Left renal cortex interstitium (tissue), 4 donors: ENCODE data around the gene CLEC16A. TPM values are rescaled to one million over a fixed set of nuclear protein-coding genes. Genes with fewer than 3 reads are reported as not detected.
"Not testable (repeated sequence)": the region's sequence is repeated elsewhere in the genome, so short reads cannot be mapped to it uniquely, and the experiment has no call there.

ENCODE experiments used
- DNase-seq, 4 donors: peaks; one replicate each; pipeline ENCODE4 v3.0.0-alpha.2; 2013; ENCODE audit warnings: low read depth in 4 of 4, low spot score in 2 of 4, missing footprints in 1 of 4
- polyA plus RNA-seq, 4 donors: library from polyadenylated mRNA; unstranded; fragments of 120-200 nt; gene quantifications; one replicate each; pipeline ENCODE4 v1.2.1, GENCODE V29; 2013; ENCODE audit not compliant: insufficient read length in 4 of 4

CLEC16A gene
- polyA plus RNA-seq, 4 donors = 21.0 to 32.1 (median 24.5) TPM

DNA sequence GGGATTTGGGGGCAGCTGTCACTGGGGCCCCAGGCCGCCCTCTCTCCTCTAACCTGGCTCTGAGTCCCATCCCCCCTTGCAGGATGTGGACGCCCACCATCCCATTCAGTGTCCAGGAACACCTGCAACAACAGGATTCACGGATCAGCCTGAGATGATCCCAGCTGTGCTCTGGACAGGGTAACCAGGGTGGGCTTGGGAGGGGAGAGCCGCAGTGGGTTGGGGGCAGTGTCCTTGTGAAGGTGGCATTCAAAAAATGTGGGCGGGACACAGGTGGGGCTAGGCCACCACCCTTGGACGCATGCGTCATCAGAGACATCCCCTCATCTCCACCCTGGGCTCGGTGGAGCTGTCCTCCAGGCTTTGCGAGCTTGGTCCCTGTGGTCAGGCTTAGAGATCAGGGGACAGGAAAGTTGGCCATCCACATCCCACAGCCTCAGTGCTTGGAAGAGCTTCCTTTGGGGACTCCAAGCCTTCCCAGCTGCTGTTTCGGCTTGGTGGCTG is 21.2 kb upstream of the CLEC16A start:
- no peak for DNase-seq

DNA sequence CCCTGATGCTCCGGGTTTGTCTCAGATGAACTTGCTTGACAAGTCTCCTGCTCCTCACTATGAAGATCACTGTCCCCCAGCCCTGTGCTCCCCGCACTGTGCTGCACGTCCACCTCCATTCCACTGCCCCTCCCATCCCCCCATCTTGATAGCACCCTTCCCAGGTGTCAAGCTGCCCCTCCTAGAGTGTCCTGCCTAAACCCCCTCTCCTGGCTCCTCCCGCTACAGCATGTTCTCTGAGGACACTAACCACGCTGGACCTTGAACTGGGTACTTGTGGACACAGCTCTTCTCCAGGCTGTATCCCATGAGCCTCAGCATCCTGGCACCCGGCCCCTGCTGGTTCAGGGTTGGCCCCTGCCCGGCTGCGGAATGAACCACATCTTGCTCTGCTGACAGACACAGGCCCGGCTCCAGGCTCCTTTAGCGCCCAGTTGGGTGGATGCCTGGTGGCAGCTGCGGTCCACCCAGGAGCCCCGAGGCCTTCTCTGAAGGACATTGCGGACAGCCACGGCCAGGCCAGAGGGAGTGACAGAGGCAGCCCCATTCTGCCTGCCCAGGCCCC is 20.6 kb upstream of the CLEC16A start:
- no peak for DNase-seq

GRCh38 chr16:10925285-10925684 is 19.1 kb upstream of the CLEC16A start:
- not testable (repeated sequence) for DNase-seq

DNA sequence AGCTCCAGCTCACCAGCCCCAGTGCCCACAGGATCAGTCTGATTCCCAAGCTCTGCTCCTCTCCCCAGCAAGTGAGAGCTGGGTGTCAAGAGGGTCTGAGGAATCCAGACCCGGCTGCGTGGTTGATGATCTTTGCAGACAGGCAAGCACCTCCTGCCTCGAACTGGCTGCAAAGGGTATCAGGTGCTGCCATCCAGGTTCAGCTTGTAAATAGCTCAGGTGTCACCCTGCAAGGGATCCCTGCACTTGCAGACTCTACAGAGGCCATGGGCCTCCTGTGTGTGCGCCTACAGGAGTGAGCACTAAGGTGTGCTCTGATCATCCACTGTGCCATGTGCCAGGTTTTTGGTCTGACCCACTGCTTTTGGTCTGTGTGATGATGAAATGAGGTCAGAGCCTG is 18.3 kb upstream of the CLEC16A start:
- DNase-seq = no peak

- no peak for DNase-seq
These were observed 17.5 kb upstream of the CLEC16A start for GRCh38 chr16:10926867-10927266.

GRCh38 chr16:10927497-10928112 is 16.8 kb upstream of the CLEC16A start:
- no peak for DNase-seq

DNA sequence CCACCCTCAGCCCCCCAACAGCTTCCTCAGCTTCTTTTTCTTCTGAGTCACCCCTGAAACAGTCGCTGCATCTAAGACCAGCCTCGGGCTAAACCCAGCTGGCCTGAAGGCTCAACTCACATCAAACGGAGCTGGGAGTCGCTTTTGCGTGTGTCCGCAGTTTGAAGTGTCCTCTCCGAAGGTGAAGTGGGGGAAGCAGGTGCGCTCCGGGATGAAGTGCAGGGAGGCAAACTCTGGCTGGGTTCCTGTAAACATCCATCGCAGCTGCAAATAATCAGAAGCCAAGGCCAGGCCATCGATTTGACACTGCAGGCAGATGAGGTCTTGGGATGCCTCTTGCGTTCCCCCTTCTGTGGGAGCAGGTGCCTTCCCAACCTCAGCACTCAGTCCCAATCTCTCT is 15.3 kb upstream of the CLEC16A start:
- not testable (repeated sequence) for DNase-seq

DNA sequence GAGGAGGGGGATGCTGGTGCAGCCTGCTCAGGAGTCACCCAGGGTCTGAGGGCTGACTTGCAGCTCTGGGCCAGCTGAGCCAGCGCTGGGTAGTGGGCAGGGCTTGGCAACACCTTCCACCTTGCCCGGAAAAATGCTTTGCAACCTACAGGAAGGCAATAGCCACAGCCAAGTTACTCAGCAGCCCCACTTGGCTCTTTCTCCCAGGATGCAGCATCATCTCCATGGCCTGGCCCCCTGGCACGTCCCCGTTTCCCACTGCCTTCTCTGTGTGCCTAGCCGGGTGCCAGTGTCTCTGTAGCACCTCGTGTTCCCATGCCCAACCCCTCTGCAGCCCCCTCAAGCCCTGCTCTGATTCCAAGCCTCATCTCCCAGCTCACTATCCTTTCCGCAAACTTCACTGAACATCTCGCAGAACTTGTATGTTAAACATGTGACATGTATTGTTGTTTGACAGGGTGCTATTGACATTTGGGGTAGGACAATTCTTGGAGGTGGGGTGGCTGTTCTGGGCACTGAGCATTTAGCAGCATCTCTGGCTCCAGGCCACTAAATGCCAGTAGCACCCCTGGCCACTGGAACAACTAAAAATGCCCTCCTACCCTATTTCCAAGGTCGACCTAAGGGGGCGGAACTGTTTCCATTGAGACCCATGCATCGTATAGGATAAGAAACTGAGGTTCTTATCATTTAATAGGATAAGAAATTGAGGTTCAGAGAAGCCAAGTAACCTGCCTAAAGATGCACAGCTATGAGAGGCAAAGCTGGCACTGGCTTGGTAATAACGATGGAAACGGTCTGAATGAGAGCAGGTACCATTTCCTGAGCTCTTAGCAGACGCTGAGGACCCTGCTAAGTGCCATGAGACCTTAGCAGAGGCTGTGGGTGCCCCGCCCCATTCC is 14.3 kb upstream of the CLEC16A start:
- no peak for DNase-seq

- DNase-seq = no peak
These were observed 13.6 kb upstream of the CLEC16A start for GRCh38 chr16:10930755-10931093.

- no peak for DNase-seq
These were observed 13.2 kb upstream of the CLEC16A start for GRCh38 chr16:10931134-10931533.

- no peak for DNase-seq
These were observed 12.3 kb upstream of the CLEC16A start for GRCh38 chr16:10931977-10932632.

GRCh38 chr16:10932959-10933710 is 11.2 kb upstream of the CLEC16A start:
- DNase-seq = no peak

GRCh38 chr16:10933865-10934264 is 10.5 kb upstream of the CLEC16A start:
- no peak for DNase-seq

- DNase-seq = no peak
These were observed 9.8 kb upstream of the CLEC16A start for GRCh38 chr16:10934325-10935107.

DNA sequence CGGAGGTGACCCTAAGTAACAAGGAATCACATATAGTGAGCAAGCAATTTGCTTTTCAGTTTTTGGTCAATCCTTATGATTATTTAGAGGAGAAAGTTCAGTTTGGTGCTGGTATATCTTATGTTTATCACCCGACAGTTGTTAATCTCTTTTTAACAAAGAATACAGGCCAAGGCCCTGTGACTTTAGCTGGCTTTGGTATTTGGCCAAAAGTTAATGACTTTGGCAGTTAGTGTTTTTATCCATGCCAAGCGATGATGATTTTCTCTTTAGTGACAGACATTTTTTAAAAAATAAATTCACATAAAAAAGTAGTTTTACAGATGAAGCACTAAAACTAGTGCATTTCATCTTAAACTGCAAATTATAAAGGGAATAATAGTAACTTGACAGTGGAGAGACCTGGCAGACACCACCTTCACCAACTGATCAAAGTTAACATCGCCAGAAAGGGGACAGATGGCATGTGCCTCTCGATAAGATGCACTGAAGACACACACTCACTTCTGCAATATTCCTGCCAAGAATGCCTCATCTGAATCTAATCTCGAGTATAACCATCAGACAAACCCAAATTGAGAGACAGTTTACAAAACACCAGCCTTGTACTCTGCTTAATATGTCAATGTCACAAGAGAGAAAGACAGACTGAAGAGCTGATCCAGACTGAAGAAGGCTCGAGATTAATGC is 9.0 kb upstream of the CLEC16A start:
- DNase-seq = no peak

DNA sequence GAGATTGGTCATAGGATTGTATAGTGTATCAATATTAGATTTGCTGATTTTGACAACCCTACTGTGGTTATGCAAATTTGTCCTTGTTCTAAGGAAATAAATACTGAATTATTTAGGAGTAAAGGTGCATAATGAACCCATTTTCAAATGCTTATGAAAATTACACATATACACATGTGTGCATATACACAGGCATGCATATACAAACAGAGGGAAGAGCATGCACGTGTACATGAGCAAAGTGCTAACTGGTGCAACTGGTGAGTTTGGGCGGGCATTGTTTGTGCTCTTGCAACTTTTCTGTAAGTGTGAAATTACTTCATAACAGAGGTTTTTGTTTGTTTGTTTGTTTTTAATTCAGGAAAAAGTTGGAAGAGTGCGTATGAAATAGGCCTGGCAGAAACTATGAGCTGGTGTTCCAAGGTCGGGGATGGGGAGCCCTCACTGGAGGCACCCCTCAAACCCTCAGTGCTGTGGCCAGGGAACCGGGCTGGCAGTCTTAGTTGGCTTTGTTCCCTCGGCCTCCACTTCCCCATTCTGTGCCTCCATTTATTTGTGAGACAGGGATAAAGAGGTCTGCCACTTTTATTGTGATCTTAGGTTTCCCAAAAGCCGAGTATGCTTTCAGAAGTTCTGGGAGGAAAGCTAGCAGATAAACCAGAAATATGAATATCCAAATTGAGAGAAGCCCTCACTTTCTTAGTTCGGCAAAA is 7.9 kb upstream of the CLEC16A start:
- no peak for DNase-seq

DNA sequence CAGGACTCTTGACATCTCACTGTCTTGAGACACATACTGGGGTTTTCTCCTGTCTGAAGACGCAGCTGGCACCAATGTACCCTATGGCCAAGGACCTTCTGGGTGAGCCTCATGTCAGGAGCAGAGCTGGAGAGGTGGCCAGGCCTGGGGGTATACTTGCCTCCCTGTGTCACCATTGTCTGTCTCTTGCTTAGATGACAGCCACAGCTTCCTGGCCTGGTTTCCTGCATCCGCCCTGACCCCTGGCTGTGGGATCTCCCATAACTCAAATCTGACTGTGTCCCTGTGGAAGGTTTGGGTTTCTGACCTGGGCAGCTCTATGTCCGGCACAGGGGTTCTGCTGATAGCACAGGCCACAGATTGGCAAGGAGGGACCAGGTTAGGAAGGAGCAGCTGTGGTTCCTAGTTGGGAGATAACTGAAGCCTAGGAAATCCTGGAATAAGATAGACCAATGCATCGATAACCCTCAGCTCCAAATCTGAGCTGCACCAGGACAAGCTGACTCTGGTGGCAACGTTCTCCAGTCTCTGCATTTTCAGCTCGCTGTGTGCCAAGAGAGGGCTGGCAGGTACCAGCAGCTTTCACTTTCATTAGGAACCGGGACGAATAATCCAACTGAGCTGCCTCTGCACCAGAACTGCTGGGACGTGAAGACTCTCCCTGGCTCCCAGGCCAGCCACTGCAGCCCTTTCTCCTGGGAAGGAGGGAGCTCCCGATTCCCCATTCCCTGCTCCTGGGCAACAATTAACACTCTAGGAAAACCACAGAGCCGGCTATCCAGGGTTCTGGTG is 7.1 kb upstream of the CLEC16A start:
- DNase-seq = no peak

- no peak for DNase-seq
These were observed 6.0 kb upstream of the CLEC16A start for GRCh38 chr16:10938321-10938720.
